Stimulated activated CD4-positive, alpha-beta T cell treated with anti-CD3 and anti-CD28 coated beads, TNF-alpha, amount 100 ng/mL, for 4 hours (primary cell): ENCODE data around the gene PCDHGA5.
"Not testable (repeated sequence)": the region's sequence is repeated elsewhere in the genome, so short reads cannot be mapped to it uniquely, and the experiment has no call there.

Experiments
- DNase-seq, 3 experiments: peaks; one replicate each; pipeline ENCODE4 v3.0.0-alpha.2; 2020; ENCODE audit warnings: low read depth in 3 of 3

The PCDHGA5 gene

DNA sequence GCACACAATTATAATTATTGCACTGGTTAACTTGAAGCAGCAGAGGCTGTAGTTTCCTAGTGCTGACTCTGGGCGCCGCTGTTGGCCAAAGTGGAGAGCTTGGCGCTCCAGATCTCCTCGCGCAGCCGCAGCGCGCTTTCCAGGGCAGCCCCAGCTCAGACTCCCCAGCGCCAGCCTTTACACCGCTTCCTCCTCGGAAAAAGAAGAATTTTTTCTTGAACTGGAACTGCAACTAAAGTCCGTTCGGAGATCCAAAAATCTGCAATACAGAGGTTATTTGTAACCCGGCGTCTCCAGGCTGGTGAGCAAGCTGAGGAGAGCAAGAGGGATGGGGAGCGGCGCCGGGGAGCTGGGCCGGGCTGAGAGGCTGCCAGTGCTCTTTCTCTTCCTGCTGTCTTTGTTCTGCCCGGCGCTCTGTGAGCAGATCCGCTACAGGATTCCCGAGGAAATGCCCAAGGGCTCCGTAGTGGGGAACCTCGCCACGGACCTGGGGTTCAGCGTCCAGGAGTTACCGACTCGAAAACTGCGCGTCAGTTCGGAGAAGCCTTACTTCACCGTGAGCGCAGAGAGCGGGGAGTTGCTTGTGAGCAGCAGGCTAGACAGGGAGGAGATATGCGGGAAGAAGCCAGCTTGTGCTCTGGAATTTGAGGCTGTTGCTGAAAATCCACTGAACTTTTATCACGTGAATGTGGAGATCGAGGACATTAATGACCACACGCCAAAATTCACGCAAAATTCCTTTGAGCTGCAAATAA is 23.8 kb downstream of the PCDHGA5 start, which contains the start of gene PCDHGB4:
Gene PCDHGB4 (plus strand): TSS at position 142 of the 755 bp plus-strand sequence. CDS start 187 bp downstream, at position 329.
- not testable (repeated sequence) for DNase-seq

DNA sequence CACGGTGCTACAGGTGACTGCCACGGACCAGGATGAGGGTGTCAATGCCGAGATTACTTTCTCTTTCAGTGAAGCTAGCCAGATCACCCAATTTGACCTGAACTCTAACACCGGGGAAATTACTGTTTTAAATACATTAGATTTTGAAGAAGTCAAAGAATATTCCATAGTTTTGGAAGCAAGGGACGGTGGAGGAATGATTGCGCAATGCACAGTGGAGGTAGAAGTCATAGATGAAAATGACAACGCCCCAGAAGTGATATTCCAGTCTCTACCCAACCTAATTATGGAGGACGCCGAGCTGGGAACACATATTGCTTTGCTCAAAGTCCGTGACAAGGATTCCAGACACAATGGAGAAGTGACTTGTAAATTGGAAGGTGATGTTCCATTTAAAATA is 24.7 kb downstream of the PCDHGA5 start:
- DNase-seq: no peak

DNA sequence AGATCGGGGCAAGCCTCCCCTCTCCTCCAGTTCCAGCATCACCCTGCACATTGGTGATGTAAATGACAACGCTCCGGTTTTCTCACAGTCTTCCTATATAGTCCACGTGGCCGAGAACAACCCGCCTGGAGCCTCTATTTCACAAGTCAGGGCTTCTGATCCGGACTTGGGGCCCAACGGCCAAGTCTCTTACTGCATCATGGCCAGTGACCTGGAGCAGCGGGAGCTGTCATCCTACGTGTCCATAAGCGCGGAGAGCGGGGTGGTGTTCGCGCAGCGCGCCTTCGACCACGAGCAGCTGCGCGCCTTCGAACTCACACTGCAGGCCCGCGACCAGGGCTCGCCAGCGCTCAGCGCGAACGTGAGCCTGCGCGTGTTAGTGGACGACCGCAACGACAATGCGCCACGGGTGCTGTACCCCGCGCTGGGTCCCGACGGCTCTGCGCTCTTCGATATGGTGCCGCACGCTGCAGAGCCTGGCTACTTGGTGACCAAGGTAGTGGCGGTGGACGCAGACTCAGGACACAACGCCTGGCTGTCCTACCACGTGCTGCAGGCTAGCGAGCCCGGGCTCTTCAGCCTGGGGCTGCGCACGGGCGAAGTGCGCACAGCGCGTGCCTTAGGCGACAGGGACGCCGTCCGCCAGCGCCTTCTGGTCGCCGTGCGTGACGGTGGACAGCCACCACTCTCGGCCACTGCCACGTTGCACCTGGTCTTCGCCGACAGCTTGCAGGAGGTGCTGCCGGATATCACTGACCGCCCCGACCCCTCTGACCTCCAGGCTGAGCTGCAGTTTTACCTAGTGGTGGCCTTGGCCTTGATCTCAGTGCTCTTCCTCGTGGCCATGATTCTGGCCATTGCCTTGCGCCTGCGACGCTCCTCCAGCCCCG is 25.4 kb downstream of the PCDHGA5 start:
- no peak for DNase-seq

DNA sequence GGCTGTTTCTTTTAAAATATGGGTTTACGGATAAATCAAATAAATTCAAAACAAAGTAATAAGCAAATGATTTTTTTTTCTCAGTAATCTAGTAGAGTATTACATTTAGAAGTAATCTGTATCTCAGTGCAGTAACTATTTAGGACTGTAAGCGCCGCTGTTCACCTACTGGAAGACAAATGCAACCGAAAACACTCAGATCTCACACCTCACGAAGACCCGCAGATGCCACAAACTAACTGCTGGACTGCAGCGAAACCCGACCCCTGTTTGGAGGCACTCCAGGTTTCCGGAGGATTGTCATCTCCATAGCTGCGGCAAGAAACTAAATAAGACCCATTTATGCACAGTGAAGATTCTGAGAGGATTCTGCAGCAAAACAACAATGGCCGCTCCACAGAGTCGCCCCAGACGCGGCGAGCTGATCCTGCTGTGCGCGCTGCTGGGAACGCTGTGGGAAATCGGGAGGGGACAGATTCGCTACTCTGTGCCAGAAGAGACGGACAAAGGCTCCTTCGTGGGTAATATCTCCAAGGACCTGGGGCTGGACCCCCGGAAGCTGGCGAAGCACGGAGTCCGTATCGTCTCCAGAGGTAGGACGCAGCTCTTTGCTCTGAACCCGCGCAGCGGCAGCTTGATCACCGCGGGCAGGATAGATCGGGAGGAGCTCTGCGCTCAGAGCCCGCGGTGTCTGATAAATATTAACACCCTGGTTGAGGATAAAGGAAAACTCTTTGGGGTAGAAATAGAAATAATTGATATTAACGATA is 28.7 kb downstream of the PCDHGA5 start, which contains the start of gene PCDHGA8:
Gene PCDHGA8 (plus strand): TSS at position 205 of the 770 bp plus-strand sequence. CDS start 181 bp downstream, at position 386.
- DNase-seq: no peak

GRCh38 chr5:141393267-141393666 is 29.3 kb downstream of the PCDHGA5 start:
- DNase-seq: no peak

GRCh38 chr5:141394401-141395187 is 30.6 kb downstream of the PCDHGA5 start:
- DNase-seq: not testable (repeated sequence)

- DNase-seq: not testable (repeated sequence)
Observed at GRCh38 chr5:141397756-141398551, 34.0 kb downstream of the PCDHGA5 start, which contains the start of gene PCDHGB5. PCDHGB5 (plus strand) TSS chr5:141397947; CDS start chr5:141398128, 181 bp downstream.

- no peak for DNase-seq
Observed at GRCh38 chr5:141398608-141399007, 34.6 kb downstream of the PCDHGA5 start.

DNA sequence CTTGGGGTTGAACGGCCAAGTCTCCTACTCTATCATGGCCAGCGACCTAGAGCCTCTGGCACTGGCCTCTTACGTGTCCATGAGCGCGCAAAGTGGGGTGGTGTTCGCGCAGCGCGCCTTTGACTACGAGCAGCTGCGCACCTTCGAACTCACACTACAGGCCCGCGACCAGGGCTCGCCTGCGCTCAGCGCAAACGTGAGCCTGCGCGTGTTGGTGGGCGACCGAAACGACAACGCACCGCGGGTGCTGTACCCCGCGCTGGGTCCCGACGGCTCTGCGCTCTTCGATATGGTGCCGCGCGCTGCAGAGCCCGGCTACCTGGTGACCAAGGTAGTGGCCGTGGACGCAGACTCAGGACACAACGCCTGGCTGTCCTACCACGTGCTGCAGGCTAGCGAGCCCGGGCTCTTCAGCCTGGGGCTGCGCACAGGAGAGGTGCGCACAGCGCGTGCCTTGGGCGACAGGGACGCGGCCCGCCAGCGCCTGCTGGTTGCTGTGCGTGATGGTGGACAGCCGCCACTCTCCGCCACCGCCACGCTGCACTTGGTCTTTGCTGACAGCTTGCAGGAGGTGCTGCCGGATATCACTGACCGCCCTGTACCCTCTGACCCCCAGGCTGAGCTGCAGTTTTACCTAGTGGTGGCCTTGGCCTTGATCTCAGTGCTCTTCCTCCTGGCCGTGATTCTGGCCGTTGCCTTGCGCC is 35.7 kb downstream of the PCDHGA5 start:
- DNase-seq: no peak

DNA sequence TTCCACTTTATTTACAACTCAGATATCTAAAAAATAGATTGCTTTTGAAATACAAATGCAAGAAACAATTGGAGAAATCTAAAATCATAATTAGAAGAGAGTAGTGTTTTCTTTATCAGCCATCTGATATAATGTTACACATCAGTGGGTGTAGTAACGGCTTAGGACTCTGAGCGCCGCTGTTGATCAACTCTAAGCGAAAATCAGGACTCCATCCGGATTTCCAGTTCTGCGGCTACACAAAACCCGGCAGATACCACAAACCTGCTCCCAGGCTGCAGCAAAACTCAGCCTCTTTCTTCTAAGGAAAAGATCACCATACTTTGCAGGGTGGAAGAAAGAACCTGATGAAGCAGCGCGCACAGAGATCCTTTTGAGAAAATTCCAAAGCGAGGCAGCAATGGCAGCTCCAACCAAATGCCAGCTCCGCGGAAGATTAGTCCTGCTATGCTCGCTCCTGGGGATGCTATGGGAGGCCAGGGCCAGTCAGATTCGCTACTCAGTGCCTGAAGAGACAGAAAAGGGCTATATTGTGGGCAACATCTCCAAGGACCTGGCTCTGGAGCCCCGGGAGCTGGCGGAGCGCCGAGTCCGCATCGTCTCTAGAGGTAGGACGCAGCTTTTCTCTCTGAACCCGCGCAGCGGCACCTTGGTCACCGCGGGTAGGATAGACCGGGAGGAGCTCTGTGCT is 38.7 kb downstream of the PCDHGA5 start, which contains the start of gene PCDHGA9:
Gene PCDHGA9 (plus strand): TSS at position 226 of the 691 bp plus-strand sequence. CDS start 175 bp downstream, at position 401.
- no peak for DNase-seq

GRCh38 chr5:141403387-141403786 is 39.4 kb downstream of the PCDHGA5 start:
- DNase-seq: no peak

DNA sequence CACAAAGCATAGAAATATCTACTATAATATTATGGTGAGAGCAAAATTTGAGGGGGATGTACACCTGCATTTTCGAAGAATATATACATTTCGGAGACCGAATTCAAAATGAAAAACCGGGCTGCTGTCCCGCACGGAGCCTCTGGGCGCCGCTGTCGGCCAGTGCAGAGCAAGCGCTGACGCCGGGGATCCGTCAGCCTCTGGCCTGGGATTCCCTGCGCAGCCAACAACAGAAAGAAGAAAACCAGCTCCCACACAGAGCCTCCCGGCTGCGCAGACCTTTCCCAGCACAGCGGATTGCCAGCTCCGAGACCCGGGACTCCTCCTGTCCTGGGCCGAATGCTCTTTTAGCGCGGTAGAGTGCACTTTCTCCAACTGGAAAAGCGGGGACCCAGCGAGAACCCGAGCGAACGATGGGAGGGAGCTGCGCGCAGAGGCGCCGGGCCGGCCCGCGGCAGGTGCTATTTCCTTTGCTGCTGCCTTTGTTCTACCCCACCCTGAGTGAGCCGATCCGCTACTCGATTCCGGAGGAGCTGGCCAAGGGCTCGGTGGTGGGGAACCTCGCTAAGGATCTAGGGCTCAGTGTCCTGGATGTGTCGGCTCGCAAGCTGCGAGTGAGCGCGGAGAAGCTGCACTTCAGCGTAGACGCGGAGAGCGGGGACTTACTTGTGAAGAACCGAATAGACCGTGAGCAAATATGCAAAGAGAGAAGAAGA is 44.0 kb downstream of the PCDHGA5 start, which contains the start of gene PCDHGB6:
Gene PCDHGB6 (plus strand): TSS at position 232 of the 716 bp plus-strand sequence. CDS start 182 bp downstream, at position 414.
- not testable (repeated sequence) for DNase-seq

DNA sequence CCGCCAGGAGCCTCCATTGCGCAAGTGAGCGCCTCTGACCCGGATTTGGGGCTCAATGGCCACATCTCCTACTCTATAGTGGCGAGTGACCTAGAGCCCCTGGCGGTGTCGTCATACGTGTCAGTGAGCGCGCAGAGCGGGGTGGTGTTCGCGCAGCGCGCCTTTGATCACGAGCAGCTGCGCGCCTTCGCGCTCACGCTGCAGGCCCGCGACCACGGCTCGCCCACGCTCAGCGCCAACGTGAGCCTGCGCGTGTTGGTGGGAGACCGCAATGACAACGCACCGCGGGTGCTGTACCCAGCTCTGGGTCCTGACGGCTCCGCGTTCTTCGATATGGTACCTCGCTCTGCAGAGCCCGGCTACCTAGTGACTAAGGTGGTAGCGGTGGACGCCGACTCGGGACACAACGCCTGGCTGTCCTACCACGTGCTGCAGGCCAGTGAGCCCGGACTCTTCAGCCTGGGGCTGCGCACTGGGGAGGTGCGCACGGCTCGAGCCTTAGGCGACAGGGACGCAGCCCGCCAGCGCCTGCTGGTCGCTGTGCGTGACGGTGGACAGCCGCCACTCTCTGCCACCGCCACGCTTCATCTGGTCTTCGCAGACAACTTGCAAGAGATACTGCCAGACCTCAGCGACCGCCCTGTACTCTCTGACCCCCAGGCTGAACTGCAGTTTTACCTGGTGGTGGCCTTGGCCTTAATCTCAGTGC is 45.8 kb downstream of the PCDHGA5 start:
- no peak for DNase-seq

DNA sequence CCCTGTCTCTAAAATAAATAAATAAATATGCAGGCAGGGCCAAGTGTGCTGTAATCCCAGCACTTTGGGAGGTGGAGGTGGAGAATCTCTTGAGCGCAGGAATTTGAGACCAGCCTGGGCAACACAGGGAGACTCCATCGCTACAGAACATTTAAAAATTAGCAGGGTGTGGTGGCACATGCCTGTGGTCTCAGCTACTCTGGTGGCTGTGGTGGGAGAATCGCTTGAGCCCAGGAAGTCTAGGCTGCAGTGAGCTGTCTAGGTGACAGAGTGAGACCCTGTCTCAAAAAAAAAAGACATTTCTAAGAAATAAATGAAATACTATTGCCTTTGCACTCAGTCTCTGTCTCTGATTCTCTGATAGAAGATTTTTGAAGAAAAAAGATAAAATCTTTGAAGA is 47.6 kb downstream of the PCDHGA5 start:
- no peak for DNase-seq

DNA sequence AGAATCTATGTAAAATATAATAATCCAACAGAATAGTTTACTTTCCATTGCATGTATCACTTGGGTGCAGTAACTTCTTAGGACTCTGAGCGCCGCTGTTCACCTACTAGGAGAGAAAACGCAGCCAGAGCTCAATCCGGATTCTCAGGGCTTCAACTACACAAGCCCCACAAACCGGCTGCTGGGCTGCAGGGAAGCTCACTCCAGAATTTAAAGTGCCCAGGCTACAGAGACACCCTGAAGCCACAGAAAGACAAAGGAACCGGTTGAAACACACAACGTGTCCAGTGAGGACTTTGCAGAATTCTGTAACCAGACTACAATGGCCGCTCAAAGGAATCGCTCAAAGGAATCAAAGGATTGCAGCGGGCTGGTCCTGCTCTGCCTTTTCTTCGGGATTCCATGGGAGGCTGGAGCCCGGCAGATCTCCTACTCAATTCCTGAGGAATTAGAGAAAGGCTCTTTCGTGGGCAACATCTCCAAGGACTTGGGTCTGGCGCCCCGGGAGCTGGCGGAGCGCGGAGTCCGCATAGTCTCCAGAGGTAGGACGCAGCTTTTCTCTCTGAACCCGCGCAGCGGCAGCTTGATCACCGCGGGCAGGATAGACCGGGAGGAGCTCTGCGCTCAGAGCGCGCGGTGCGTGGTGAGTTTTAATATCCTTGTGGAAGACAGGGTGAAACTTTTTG is 49.0 kb downstream of the PCDHGA5 start, which contains the start of gene PCDHGA10:
Gene PCDHGA10 (plus strand): TSS at position 134 of the 686 bp plus-strand sequence. CDS start 189 bp downstream, at position 323.
- DNase-seq: peak in 2 of 3 experiments; percentile 32 to 42

- no peak for DNase-seq
Observed at GRCh38 chr5:141413540-141414069, 49.6 kb downstream of the PCDHGA5 start.
